ENCODE results near the gene ABCD1.

The ABCD1 gene

DNA sequence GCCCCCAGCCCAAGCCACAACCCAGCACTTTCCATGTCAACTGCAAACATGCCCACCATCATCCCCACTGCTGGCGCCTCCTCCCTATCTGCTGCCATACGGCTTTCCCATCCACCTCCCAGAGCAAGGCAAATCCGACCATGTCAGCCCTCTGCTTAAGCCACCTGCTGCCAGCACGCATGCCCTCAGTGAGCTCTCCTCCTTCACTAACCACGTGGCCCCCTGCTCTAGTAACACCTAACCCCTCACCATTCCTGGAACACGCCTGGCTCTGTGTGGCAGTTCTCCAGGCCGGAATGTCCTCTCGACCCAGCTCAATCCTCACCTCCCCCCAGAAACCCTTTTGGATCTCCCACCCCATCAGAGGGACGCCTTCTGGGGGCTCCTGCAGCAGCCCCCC lies 17.9 kb upstream of the ABCD1 start:
- no peaks in the 10 kb centered on the region for H3K27me3 ChIP-seq (ENCODE audit: insufficient read depth, low read length, poor library complexity, severe bottlenecking)
- no peaks in the 10 kb centered on the region for H3F3A ChIP-seq (ENCODE audit: low read depth)
- no peak for TF ChIP-seq EZH2phosphoT487 (IDR thresholded peaks at IDR 0.05; ENCODE audit: borderline replicate concordance)
- TF ChIP-seq, protein P1, sequence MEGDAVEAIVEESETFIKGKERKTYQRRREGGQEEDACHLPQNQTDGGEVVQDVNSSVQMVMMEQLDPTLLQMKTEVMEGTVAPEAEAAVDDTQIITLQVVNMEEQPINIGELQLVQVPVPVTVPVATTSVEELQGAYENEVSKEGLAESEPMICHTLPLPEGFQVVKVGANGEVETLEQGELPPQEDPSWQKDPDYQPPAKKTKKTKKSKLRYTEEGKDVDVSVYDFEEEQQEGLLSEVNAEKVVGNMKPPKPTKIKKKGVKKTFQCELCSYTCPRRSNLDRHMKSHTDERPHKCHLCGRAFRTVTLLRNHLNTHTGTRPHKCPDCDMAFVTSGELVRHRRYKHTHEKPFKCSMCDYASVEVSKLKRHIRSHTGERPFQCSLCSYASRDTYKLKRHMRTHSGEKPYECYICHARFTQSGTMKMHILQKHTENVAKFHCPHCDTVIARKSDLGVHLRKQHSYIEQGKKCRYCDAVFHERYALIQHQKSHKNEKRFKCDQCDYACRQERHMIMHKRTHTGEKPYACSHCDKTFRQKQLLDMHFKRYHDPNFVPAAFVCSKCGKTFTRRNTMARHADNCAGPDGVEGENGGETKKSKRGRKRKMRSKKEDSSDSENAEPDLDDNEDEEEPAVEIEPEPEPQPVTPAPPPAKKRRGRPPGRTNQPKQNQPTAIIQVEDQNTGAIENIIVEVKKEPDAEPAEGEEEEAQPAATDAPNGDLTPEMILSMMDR (conservative IDR thresholded peaks at IDR 0.05; ENCODE audit: low read length) = no peak
- H3K4me3 ChIP-seq (ENCODE audit: low read length, poor library complexity, severe bottlenecking) = no peak overlapping the region
- H2AFZ ChIP-seq (ENCODE audit: low read length) = no peak overlapping the region
- H3K4me2 ChIP-seq (ENCODE audit: low read depth, low read length, poor library complexity, severe bottlenecking) = no peak overlapping the region
- H3K79me2 ChIP-seq (ENCODE audit: insufficient read depth, low read length) = no peaks in the 10 kb centered on the region
- no peaks in the 10 kb centered on the region for H3K9me2 ChIP-seq (replicated peaks; ENCODE audit: low read depth, low read length)
- H3K4me1 ChIP-seq (ENCODE audit: insufficient read depth, low read length, poor library complexity, severe bottlenecking) = no peaks in the 10 kb centered on the region
- no peaks in the 10 kb centered on the region for H3K9me3 ChIP-seq (ENCODE audit: insufficient read depth, low read depth, low read length)
- peaks cover 17% of the 10 kb centered on the region; the same call in 1 of the 2 replicates for H3K36me3 ChIP-seq (ENCODE audit: insufficient read depth, low read length)
- no peak overlapping the region for H3K9ac ChIP-seq (ENCODE audit: low read depth, low read length, poor library complexity, severe bottlenecking)
- H4K20me1 ChIP-seq (ENCODE audit: insufficient read depth, low read length, poor library complexity, severe bottlenecking) = peaks cover 4% of the 10 kb centered on the region

DNA sequence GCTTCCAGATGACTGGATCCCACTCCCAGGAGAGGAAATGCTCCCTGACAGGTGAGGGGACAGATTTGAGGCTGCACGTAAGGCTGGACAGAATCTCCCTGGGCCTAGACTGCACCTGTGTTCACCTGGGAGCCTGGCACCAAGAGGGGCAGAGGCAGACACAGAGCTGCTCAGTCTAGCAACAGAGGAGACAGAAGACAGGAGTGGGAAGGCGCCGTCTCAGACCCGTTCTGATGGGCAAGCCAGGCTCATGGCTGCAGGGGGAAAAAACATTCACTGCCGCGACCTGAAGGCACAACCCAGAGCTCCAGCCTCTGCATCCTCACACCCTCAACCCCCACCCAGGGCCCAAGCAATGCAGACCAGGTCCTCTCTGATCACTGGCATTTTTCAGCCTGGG lies 17.2 kb upstream of the ABCD1 start:
- no peak overlapping the region for H3K4me2 ChIP-seq (ENCODE audit: low read depth, low read length, poor library complexity, severe bottlenecking)
- TF ChIP-seq, protein P1 (conservative IDR thresholded peaks at IDR 0.05; ENCODE audit: low read length) = no peak
- TF ChIP-seq EZH2phosphoT487 (IDR thresholded peaks at IDR 0.05; ENCODE audit: borderline replicate concordance) = no peak
- peaks cover 11% of the 10 kb centered on the region; the same call in 1 of the 2 replicates for H3K36me3 ChIP-seq (ENCODE audit: insufficient read depth, low read length)
- H3K9me2 ChIP-seq (replicated peaks; ENCODE audit: low read depth, low read length) = no peaks in the 10 kb centered on the region
- H3K9ac ChIP-seq (ENCODE audit: low read depth, low read length, poor library complexity, severe bottlenecking) = no peak overlapping the region
- H3K4me1 ChIP-seq (ENCODE audit: insufficient read depth, low read length, poor library complexity, severe bottlenecking) = no peaks in the 10 kb centered on the region
- H2AFZ ChIP-seq (ENCODE audit: low read length) = no peak overlapping the region
- peaks cover 4% of the 10 kb centered on the region for H4K20me1 ChIP-seq (ENCODE audit: insufficient read depth, low read length, poor library complexity, severe bottlenecking)
- no peaks in the 10 kb centered on the region for H3K79me2 ChIP-seq (ENCODE audit: insufficient read depth, low read length)
- no peaks in the 10 kb centered on the region for H3K9me3 ChIP-seq (ENCODE audit: insufficient read depth, low read depth, low read length)
- H3K27me3 ChIP-seq (ENCODE audit: insufficient read depth, low read length, poor library complexity, severe bottlenecking) = no peaks in the 10 kb centered on the region
- H3K4me3 ChIP-seq (ENCODE audit: low read length, poor library complexity, severe bottlenecking) = no peak overlapping the region
- no peaks in the 10 kb centered on the region for H3F3A ChIP-seq (ENCODE audit: low read depth)

DNA sequence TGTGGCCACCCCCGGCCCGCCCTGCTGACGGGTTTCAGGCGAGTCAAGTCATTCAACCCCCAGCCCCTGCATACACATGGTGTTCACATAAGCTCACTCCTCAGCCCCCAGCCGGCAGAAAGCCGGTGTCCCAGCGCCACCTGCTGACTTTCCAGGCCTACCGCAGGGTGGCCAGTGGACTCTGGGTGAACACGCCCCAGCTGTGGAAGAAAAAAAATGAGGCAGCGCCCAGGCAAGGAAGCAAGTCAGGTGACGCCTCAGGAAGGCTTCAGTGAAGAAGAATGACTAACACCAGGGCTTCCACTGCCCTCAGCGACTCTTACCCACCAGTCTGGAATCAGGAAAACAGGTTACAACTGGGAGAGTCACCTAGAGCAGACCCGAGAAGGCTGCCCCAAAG lies 16.2 kb upstream of the ABCD1 start:
- Histone ChIP-seq H3K9ac (ENCODE audit: low read depth, low read length, poor library complexity, severe bottlenecking) (no peak overlapping the region), H2AFZ (ENCODE audit: low read length) (no peak overlapping the region)

More for the DNA sequence above, 16.2 kb upstream of the ABCD1 start:
- TF ChIP-seq, protein P1 (conservative IDR thresholded peaks at IDR 0.05; ENCODE audit: low read length) = peak; percentile 60
- no peak for TF ChIP-seq EZH2phosphoT487 (IDR thresholded peaks at IDR 0.05; ENCODE audit: borderline replicate concordance)
- Histone ChIP-seq H3K4me1 (ENCODE audit: insufficient read depth, low read length, poor library complexity, severe bottlenecking) (no peaks in the 10 kb centered on the region), H3K4me2 (ENCODE audit: low read depth, low read length, poor library complexity, severe bottlenecking) (no peak overlapping the region), H3K27me3 (ENCODE audit: insufficient read depth, low read length, poor library complexity, severe bottlenecking) (no peaks in the 10 kb centered on the region), H3K9me2 (replicated peaks; ENCODE audit: low read depth, low read length) (no peaks in the 10 kb centered on the region), H3K36me3 (ENCODE audit: insufficient read depth, low read length) (peaks cover 6% of the 10 kb centered on the region; the same call in 1 of the 2 replicates), H4K20me1 (ENCODE audit: insufficient read depth, low read length, poor library complexity, severe bottlenecking) (peaks cover 4% of the 10 kb centered on the region), H3K79me2 (ENCODE audit: insufficient read depth, low read length) (no peaks in the 10 kb centered on the region), H3K9me3 (ENCODE audit: insufficient read depth, low read depth, low read length) (no peaks in the 10 kb centered on the region), H3K4me3 (ENCODE audit: low read length, poor library complexity, severe bottlenecking) (no peak overlapping the region), H3F3A (ENCODE audit: low read depth) (no peaks in the 10 kb centered on the region)
